Subcutaneous adipose tissue (tissue), 4 donors: ENCODE results near the gene KIF24. TPM values are rescaled to one million over a fixed set of nuclear protein-coding genes. Genes with fewer than 3 reads are reported as not detected.

Source experiments
- total RNA-seq, 4 donors: library from RNA; depleted of rRNA; stranded (reverse); fragments of >200 nt; gene quantifications; one replicate each; pipeline ENCODE4 v1.1.0, GENCODE V29; 2016
- TF ChIP-seq, protein P1 (sequence below): fragments of 450-650 bp; IDR thresholded peaks from one replicate; pipeline ENCODE4 v1.5.1; 2016; ENCODE audit warnings: low read depth, mild to moderate bottlenecking, control low read depth, antibody characterized with exemption, moderate library complexity

The KIF24 gene
- total RNA-seq, 4 donors from 2014 or later = 0.57 to 1.4 (median 0.77) TPM

DNA sequence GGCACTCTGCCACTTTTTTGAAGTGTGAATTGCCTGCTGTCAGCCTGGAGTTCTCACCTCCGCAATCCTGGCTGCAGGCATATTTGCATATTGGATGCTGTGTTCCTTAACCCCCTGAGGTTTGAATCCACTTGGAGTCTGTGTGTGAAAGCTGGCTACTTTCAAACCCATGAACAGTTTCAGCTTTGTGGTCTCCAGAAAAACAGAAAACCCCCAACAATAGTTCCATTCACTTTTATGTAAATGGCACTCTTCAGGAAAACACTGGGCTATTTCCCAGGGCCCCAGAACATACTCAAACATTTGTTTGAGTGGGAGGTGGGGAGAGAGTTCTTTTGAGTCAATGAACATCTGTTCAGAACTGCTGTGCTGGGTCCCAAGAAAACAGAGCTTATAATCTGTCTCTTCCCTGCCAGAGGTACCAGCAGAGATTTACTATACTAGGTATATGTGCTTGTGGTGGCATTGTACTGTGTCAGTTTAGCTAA, 5.3 kb upstream of the KIF24 start:
- TF ChIP-seq, protein P1, sequence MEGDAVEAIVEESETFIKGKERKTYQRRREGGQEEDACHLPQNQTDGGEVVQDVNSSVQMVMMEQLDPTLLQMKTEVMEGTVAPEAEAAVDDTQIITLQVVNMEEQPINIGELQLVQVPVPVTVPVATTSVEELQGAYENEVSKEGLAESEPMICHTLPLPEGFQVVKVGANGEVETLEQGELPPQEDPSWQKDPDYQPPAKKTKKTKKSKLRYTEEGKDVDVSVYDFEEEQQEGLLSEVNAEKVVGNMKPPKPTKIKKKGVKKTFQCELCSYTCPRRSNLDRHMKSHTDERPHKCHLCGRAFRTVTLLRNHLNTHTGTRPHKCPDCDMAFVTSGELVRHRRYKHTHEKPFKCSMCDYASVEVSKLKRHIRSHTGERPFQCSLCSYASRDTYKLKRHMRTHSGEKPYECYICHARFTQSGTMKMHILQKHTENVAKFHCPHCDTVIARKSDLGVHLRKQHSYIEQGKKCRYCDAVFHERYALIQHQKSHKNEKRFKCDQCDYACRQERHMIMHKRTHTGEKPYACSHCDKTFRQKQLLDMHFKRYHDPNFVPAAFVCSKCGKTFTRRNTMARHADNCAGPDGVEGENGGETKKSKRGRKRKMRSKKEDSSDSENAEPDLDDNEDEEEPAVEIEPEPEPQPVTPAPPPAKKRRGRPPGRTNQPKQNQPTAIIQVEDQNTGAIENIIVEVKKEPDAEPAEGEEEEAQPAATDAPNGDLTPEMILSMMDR = no peak

GRCh38 chr9:34333836-34334235, 4.8 kb upstream of the KIF24 start:
- TF ChIP-seq, protein P1 = no peak

DNA sequence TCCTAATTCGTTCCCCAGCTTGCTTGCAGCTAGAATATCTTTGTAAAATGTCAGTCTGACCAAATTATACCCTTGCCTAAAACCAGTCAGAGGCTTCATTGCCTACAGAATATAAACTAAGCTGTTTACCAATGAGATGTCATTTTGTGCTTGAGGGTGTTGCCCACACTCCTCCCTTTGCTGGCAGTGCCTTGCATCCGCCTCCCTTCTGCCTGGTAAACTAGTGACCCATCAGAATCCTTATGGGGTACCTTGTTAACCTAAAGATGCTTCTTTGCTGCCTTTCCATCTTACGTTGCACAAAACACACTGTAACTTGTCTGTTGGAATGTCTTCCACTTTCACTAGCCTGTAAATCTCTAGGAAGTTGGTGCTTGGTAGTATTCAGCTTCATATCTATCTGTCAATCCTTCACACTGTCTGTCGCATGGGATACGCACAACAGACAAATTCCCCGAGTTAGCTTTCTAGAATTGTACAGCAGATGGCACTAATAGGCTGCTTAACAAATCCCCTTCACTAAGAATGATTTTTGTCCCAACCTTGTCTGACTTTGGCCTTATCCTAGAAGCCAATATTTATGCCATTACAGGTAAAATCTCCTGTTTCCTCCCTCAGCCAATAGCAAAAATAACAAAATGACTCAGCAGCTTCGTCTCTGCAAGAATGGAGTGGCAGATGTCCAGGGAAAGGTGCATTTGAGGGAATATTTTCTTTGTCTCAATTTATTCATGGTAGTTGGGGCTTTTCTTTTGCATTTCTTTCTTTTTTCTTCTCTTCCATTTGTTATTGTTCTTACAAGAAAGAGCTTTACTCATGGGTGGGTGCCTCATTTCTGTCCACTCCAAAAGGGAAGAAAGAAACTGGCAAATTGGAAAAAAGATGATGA, 3.3 kb upstream of the KIF24 start:
- TF ChIP-seq, protein P1 = no peak

DNA sequence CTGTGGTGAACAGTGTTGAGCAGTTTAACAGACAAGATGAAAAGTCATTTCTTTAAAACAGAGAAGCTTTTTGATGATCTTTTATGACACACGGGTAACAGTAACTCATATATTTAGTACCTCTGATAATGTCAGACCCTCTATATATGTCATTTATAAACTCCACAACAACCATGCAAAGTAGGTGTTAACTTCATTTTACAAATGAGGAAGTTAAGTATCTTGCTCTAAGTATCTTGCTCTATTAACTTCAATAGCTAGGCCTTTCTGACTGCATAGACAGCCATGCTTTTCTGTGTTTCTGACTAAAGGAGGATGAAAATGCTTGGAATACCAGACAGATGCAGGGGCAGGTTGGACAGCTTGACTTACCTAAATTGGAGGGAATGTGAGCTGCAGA, 2.1 kb upstream of the KIF24 start:
- TF ChIP-seq, protein P1 = no peak

DNA sequence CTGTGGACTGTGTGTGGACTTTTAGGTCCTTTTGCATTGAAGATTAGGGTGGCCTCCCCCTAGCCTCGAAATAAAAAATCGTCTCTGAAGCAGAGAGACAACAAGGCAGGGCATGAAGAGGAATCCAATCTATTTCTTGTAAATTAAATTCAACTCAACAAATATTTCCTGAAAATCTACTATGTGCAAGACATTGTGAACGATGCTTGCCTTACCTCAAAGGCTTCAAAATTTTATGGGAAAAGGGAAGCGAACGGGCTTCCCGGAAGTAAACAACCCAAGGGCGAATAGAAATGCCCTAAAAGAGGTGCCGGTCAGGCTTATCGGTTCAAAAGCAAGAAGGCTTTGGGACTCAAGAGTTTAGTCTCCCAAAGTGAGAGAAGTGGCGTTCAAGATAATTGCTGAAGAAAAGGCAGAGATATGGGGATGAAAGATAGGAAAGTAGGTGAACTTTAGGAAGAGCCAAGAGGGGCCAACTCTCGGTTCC, 525 bp downstream of the KIF24 start:
- TF ChIP-seq, protein P1 = no peak

DNA sequence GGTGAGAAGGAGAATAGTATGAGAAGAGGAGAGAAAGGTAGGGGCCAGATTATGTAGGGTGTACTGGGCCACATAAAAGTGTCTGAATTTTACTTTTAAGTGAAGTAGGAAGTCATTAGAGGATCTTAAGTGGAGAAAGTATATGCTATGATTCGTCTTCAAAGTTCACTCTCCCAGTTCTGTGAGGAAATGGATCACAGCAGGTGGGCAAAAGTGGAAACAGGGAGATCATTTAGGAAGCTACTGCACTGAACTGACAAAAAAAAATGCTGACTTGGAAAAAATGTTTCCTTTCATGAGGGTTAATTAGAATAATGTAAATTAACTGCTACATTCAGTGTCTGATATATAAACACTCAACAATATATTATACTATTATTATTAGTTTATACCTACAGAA, 2.4 kb downstream of the KIF24 start:
- TF ChIP-seq, protein P1 = no peak

- TF ChIP-seq, protein P1 = no peak
These were observed 6.0 kb downstream of the KIF24 start for GRCh38 chr9:34322899-34323591.
